K562 (cell line): ENCODE results near the gene RAX. TPM values are rescaled to one million over a fixed set of nuclear protein-coding genes. Genes with fewer than 3 reads are reported as not detected.

Experiments
- ATAC-seq: fragments of 200-7000 bp; cut with Tn5 transposase; 3 replicates; pipeline ENCODE4 v1.9.1; 2020; ENCODE audit warnings: moderate library complexity
- BruUV-seq: library from RNA; stranded (reverse); fragments of 400-500 nt; replicated peaks from 2 replicates; lab custom pipeline; 2021; lab: Mats Ljungman, UMichigan
- CTCF ChIA-PET: fragments of 300-600 bp; formaldehyde crosslinking; extraction: SDS; loops from one replicate; lab custom pipeline; 2021; ENCODE audit warnings: low intra/inter-chr PET ratio; lab: Yijun Ruan, JAX
- POLR2A ChIA-PET: fragments of 300-600, 350-650 bp; sonication (Branson Sonifier 250); formaldehyde crosslinking; extraction: SDS; loops from one replicate; lab custom pipeline; 2021; ENCODE audit warnings: antibody characterized with exemption, inconsistent platforms; lab: Yijun Ruan, JAX
- DNase-seq, 4 experiments: peaks; one replicate each; pipeline versions ENCODE4 v3.0.0 to v3.0.0-alpha.2; 2011 to 2018; ENCODE audit warnings: low spot score in 3 of 4, mixed read lengths in 3 of 4; ENCODE audit errors: extremely low read depth in 1 of 4
- FAIRE-seq: peaks from 2 replicates; lab custom pipeline; 2011; peaks lifted over from hg19 to GRCh38; lab: Jason Lieb, UNC
- H2AFZ ChIP-seq: 2 replicates; pipeline ENCODE4 v1.6.0; 2011; ENCODE audit warnings: low read depth, low read length, control low read depth, inconsistent platforms
- H3K27ac ChIP-seq: fragments of 200-600 bp; 3 replicates; pipeline ENCODE4 v1.8.0; 2011; ENCODE audit warnings: low read depth, mild to moderate bottlenecking, control low read depth, inconsistent platforms, low read length, moderate library complexity, mixed read lengths; ENCODE audit errors: extremely low read depth
- H3K27me3 ChIP-seq, 2 experiments: fragments of 300-600 bp in 1 of 2; 2 replicates in 1 of 2; 3 replicates in 1 of 2; pipeline versions ENCODE4 v1.6.0 to v1.8.0; 2011; ENCODE audit warnings: inconsistent platforms in 2 of 2, low read length in 2 of 2, mild to moderate bottlenecking in 1 of 2, mixed read lengths in 1 of 2, moderate library complexity in 1 of 2; ENCODE audit not compliant: control insufficient read depth in 2 of 2, insufficient read depth in 2 of 2
- H3K36me3 ChIP-seq: fragments of 300-600 bp; 3 replicates; pipeline ENCODE4 v1.8.0; 2011; ENCODE audit warnings: mild to moderate bottlenecking, low read length, inconsistent platforms; ENCODE audit not compliant: control insufficient read depth, insufficient read depth
- H3K4me1 ChIP-seq, 2 experiments: fragments of 200-600 bp in 1 of 2; replicated peaks in 1 of 2; 2 replicates in 1 of 2; 3 replicates in 1 of 2; pipeline versions ENCODE4 v1.5.1 to v1.8.0; 2011; ENCODE audit warnings: inconsistent platforms in 2 of 2, low read length in 2 of 2, mild to moderate bottlenecking in 1 of 2, mixed read lengths in 1 of 2, moderate library complexity in 1 of 2; ENCODE audit not compliant: control insufficient read depth in 2 of 2, insufficient read depth in 2 of 2
- H3K4me2 ChIP-seq: 2 replicates; pipeline ENCODE4 v1.6.1; 2011; ENCODE audit warnings: low read length, control low read depth, inconsistent platforms, mixed read lengths; ENCODE audit not compliant: insufficient read depth
- H3K4me3 ChIP-seq: fragments of 200-600 bp; sonication (generic), shearing (Covaris generic); 2 replicates; pipeline ENCODE4 v1.5.1; 2016; ENCODE audit warnings: control low read depth, inconsistent platforms
- H3K79me2 ChIP-seq: fragments of 200-600 bp; 3 replicates; pipeline ENCODE4 v1.8.0; 2011; ENCODE audit warnings: low read length, inconsistent platforms; ENCODE audit not compliant: control insufficient read depth, insufficient read depth
- H3K9ac ChIP-seq, 2 experiments: 2 replicates each; pipeline versions ENCODE4 v1.6.0 to v1.6.1; 2011; ENCODE audit warnings: low read depth in 2 of 2, low read length in 2 of 2, control low read depth in 1 of 2, inconsistent platforms in 1 of 2, mild to moderate bottlenecking in 1 of 2, mixed read lengths in 1 of 2; ENCODE audit not compliant: insufficient read depth in 1 of 2
- H3K9me1 ChIP-seq: one replicate; pipeline ENCODE4 v1.6.0; 2011; ENCODE audit warnings: inconsistent platforms, mild to moderate bottlenecking, low read length, moderate library complexity; ENCODE audit not compliant: control insufficient read depth, insufficient read depth
- H3K9me3 ChIP-seq: replicated peaks from 2 replicates; pipeline ENCODE4 v1.5.1; 2011; ENCODE audit warnings: low read depth, low read length, inconsistent platforms; ENCODE audit not compliant: control insufficient read depth, insufficient read depth
- H4K20me1 ChIP-seq: replicated peaks from 2 replicates; pipeline ENCODE4 v1.6.1; 2011; ENCODE audit warnings: low read length, inconsistent platforms, mixed read lengths; ENCODE audit not compliant: control insufficient read depth, insufficient read depth
- HSF4 ChIP-seq: fragments of 250-450 bp; sonication (Bioruptor Pico); IDR thresholded peaks from 2 replicates; pipeline ENCODE4 v2.1.2; 2022; ENCODE audit warnings: mild to moderate bottlenecking, moderate library complexity, borderline replicate concordance
- LEF1 ChIP-seq: fragments of 450-650 bp; IDR thresholded peaks from 2 replicates; pipeline ENCODE4 v1.6.1; 2016; ENCODE audit warnings: mild to moderate bottlenecking
- NFE2 ChIP-seq: IDR thresholded peaks from 2 replicates; pipeline ENCODE4 v1.6.1; 2014; ENCODE audit warnings: antibody characterized with exemption, low read depth
- NUFIP1 ChIP-seq: fragments of 450-650 bp; IDR thresholded peaks from 2 replicates; pipeline ENCODE4 v1.6.1; 2018; ENCODE audit not compliant: partially characterized antibody
- SRSF3 ChIP-seq: fragments of 200-400 bp; formaldehyde crosslinking; IDR thresholded peaks from 2 replicates; pipeline ENCODE4 v1.6.1; 2016; ENCODE audit warnings: mild to moderate bottlenecking, low read length, moderate library complexity; ENCODE audit not compliant: insufficient read depth
- WGBS: fragments of 100-300 bp; shearing (Covaris generic); methylation state at CpG from one replicate; pipeline ENCODE4 v1.1.6; 2016; ENCODE audit warnings: low coverage, mixed read lengths; ENCODE audit not compliant: insufficient coverage; ENCODE audit errors: missing lambda C conversion rate; 5-methylcytosine and 5-hydroxymethylcytosine counted together
- in situ Hi-C: fragments of 300-500 bp; cut with MboI; formaldehyde crosslinking; loops from 4 replicates; pipeline ENCODE4 v1.15.0; 2018; ENCODE audit warnings: inconsistent platforms, mixed read lengths
- intact Hi-C: fragments of 100-400 bp; cut with micrococcal nuclease; formaldehyde crosslinking; loops from 2 replicates; pipeline ENCODE4 v1.14.2; 2022
- polyA plus RNA-seq, 8 experiments: library from polyadenylated mRNA; depleted of rRNA in 4 of 8; stranded (reverse) in 5 of 8; unstranded in 3 of 8; fragments of >200 nt; fragmentation: Nextera tagmentation in 2 of 8; fragmentation: Illumina TruSeq in 1 of 8; extraction: Ambion mirVana in 2 of 8; extraction: Trizol in 1 of 8; gene quantifications; 2 replicates each; pipeline versions ENCODE4 v1.2.1 to v1.2.3, GENCODE V29; 2011 to 2014; ENCODE audit warnings: inconsistent platforms in 1 of 8, missing spikeins in 1 of 8
- total RNA-seq, 7 experiments: library from RNA; depleted of rRNA in 6 of 7; stranded (reverse); fragments of >200 nt in 6 of 7; fragmentation: Illumina TruSeq in 2 of 7; extraction: Trizol in 2 of 7; gene quantifications; 2 replicates each; pipeline versions ENCODE4 v1.2.1 to v1.2.3, GENCODE V29; 2011 to 2021; ENCODE audit warnings: low replicate concordance in 1 of 7
- TF ChIP-seq, protein P1 (sequence below): sonication (generic); formaldehyde crosslinking; IDR thresholded peaks from 2 replicates; pipeline ENCODE4 v1.8.0; 2022; ENCODE audit warnings: missing genetic modification reagents, mild to moderate bottlenecking, borderline replicate concordance
- TF ChIP-seq, protein P2 (sequence below), 3 experiments: fragments of 200-800 bp in 1 of 3; fragments of 250-450 bp in 1 of 3; fragments of 450-650 bp in 1 of 3; sonication (Bioruptor Pico) in 1 of 3; sonication (Bioruptor generic) in 1 of 3; formaldehyde crosslinking in 1 of 3; IDR thresholded peaks; 2 replicates each; pipeline versions ENCODE4 v1.6.1 to v1.8.0; 2016 to 2022; ENCODE audit warnings: mild to moderate bottlenecking in 2 of 3, missing genetic modification characterization in 2 of 3, missing compliant biosample characterization in 1 of 3, moderate library complexity in 1 of 3

RAX gene
- total and polyA plus RNA-seq, 9 of the 15 experiments (the other 6 are each of a cell fraction or from before 2014, with no cell fraction given) = not detected

DNA sequence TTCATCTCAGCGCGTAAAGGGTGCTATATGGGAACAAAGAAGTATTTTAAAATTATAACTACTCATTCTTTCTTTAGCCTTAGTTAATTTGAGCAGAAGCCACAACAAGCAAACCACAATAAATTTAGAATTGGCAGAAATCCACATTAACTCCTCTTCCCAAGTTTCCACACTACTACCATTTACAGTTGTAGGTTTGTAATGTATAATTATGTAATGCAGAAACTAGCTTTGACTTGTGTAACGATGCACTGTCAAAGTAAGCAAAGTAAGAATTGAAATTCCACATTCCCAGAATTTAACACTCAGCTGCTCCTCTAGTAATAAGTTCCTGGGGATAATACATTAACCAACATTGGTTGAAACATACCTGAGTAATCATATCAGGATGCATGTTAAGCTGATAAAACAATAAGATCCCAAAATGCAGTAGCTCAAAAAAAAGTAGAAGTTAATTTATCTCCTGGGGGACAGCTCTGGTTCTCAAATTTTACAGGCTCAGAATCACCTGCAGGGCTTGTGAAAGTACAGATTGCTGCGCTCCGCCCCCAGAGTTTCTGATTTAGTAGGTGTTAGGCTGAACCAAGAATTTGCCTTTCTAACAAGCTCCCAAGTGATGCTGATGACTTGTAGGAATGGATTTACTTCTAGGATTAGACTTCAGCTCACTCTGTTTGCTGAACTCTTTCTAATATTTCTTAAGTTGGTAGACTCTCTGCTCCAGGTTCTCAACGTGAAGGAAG, 43.4 kb downstream of the RAX start:
- no peak overlapping the region for H3K9ac ChIP-seq
- no peak for TF ChIP-seq SRSF3
- TF ChIP-seq NFE2 = no peak
- no peak for TF ChIP-seq NUFIP1
- TF ChIP-seq, protein P1, sequence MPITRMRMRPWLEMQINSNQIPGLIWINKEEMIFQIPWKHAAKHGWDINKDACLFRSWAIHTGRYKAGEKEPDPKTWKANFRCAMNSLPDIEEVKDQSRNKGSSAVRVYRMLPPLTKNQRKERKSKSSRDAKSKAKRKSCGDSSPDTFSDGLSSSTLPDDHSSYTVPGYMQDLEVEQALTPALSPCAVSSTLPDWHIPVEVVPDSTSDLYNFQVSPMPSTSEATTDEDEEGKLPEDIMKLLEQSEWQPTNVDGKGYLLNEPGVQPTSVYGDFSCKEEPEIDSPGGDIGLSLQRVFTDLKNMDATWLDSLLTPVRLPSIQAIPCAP = no peak
- TF ChIP-seq, protein P2, sequence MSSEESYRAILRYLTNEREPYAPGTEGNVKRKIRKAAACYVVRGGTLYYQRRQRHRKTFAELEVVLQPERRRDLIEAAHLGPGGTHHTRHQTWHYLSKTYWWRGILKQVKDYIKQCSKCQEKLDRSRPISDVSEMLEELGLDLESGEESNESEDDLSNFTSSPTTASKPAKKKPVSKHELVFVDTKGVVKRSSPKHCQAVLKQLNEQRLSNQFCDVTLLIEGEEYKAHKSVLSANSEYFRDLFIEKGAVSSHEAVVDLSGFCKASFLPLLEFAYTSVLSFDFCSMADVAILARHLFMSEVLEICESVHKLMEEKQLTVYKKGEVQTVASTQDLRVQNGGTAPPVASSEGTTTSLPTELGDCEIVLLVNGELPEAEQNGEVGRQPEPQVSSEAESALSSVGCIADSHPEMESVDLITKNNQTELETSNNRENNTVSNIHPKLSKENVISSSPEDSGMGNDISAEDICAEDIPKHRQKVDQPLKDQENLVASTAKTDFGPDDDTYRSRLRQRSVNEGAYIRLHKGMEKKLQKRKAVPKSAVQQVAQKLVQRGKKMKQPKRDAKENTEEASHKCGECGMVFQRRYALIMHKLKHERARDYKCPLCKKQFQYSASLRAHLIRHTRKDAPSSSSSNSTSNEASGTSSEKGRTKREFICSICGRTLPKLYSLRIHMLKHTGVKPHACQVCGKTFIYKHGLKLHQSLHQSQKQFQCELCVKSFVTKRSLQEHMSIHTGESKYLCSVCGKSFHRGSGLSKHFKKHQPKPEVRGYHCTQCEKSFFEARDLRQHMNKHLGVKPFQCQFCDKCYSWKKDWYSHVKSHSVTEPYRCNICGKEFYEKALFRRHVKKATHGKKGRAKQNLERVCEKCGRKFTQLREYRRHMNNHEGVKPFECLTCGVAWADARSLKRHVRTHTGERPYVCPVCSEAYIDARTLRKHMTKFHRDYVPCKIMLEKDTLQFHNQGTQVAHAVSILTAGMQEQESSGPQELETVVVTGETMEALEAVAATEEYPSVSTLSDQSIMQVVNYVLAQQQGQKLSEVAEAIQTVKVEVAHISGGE (CRISPR knock-in tag; IDR thresholded peaks at IDR 0.05) = no peak
- no peak for TF ChIP-seq HSF4 (CRISPR knock-in tag)
- TF ChIP-seq LEF1 = no peak
- no peaks in the 10 kb centered on the region for H3K36me3 ChIP-seq
- FAIRE-seq = no peak
- no peaks in the 10 kb centered on the region for H3K79me2 ChIP-seq
- no peaks in the 10 kb centered on the region for H3K9me3 ChIP-seq
- no peaks in the 10 kb centered on the region for H3K9me1 ChIP-seq
- ATAC-seq = no peak
- H3K27me3 ChIP-seq = no peaks in the 10 kb centered on the region
- intact Hi-C loops (no loop called here), in situ Hi-C loops (no loop called here)
- no peak for DNase-seq
- H3K4me2 ChIP-seq = no peak overlapping the region
- BruUV-seq = no TSS peak
- ChIA-PET POLR2A (no interaction called here), CTCF (no interaction called here)
- no peaks in the 10 kb centered on the region for H3K4me1 ChIP-seq
- no peak overlapping the region for H2AFZ ChIP-seq
- 0% methylated on average over 6 of the region's 6 CpGs for WGBS
- H3K27ac ChIP-seq = no peak overlapping the region
- no peak overlapping the region for H3K4me3 ChIP-seq
- no peaks in the 10 kb centered on the region for H4K20me1 ChIP-seq
